Duodenal mucosa (tissue), 2 donors: ENCODE results near the gene CRADD.

ENCODE experiments used
- H3K27ac ChIP-seq: one replicate; pipeline ENCODE4 v1.7.0; 2013; ENCODE audit warnings: low read depth, low read length
- H3K27me3 ChIP-seq, 2 donors: one replicate each; pipeline ENCODE4 v1.7.0; 2013; ENCODE audit warnings: low read length in 2 of 2, control low read depth in 1 of 2; ENCODE audit not compliant: insufficient read depth in 2 of 2, control insufficient read depth in 1 of 2
- H3K36me3 ChIP-seq, 2 donors: one replicate each; pipeline ENCODE4 v1.7.0; 2013; ENCODE audit warnings: low read length in 2 of 2, control low read depth in 1 of 2; ENCODE audit not compliant: insufficient read depth in 2 of 2, control insufficient read depth in 1 of 2
- H3K4me1 ChIP-seq, 2 donors: one replicate each; pipeline ENCODE4 v1.7.0; 2013; ENCODE audit warnings: low read length in 2 of 2, control low read depth in 1 of 2; ENCODE audit not compliant: insufficient read depth in 2 of 2, control insufficient read depth in 1 of 2
- H3K4me3 ChIP-seq, 2 donors: one replicate each; pipeline ENCODE4 v1.7.0; 2013; ENCODE audit warnings: low read length in 2 of 2, low read depth in 1 of 2
- H3K9ac ChIP-seq, 2 donors: one replicate each; pipeline ENCODE4 v1.7.0; 2013; ENCODE audit warnings: low read length in 2 of 2, low read depth in 1 of 2
- H3K9me3 ChIP-seq, 2 donors: one replicate each; pipeline ENCODE4 v1.7.0; 2013; ENCODE audit warnings: low read length in 2 of 2, control low read depth in 1 of 2; ENCODE audit not compliant: control insufficient read depth in 1 of 2

The CRADD gene

GRCh38 chr12:93713060-93713459 lies 35.9 kb downstream of the CRADD start:
- Histone ChIP-seq H3K9me3 (peaks cover 10 to 14% of the 10 kb centered on the region in 2 donors), H3K27ac (no peak overlapping the region), H3K36me3 (no peaks in the 10 kb centered on the region), H3K4me1 (no peaks in the 10 kb centered on the region), H3K9ac (no peak overlapping the region), H3K4me3 (no peak overlapping the region), H3K27me3 (no peaks in the 10 kb centered on the region)

DNA sequence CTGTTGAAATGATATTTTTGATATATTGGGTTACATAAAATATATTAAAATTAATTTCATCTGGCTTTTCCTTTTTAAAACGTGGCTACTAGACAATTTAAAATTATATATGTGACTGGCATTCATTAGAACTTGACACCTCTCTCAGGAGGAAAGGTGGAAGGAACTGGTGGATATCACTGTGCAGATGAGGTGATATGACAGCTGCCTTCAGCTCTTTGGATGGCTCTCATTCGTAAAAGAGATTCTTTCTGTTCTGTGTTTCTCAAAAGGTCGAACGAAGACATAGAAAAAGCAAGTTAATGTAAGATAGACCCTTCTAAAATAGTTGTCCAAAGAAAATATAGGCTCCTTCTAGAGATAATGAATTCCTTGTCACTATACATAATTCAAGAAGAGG lies 36.6 kb downstream of the CRADD start:
- no peak overlapping the region for H3K4me3 ChIP-seq
- H3K27ac ChIP-seq: no peak overlapping the region
- no peaks in the 10 kb centered on the region for H3K36me3 ChIP-seq
- H3K4me1 ChIP-seq: no peaks in the 10 kb centered on the region
- no peak overlapping the region for H3K9ac ChIP-seq
- peaks cover 7 to 20% of the 10 kb centered on the region in 2 donors for H3K9me3 ChIP-seq
- no peaks in the 10 kb centered on the region for H3K27me3 ChIP-seq

DNA sequence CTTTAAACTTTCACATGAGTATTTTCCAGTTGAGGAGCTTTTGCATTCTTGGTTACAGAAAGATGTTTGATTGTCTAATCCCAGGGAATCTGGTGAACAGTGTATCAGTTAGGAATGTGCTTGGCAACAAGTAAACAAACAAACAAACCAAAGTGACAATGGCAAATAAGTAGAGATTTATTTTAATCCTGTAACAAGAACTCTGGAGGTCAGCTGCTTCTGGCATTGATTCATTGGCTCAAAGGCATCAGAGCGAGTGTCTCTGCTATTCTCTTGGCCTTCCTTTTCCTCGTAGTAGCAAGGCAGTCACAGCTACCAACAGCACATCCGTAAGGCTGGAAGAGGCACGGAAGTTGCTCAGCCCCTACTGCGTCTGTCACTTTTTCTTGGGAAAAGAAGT lies 37.2 kb downstream of the CRADD start:
- H3K36me3 ChIP-seq: no peaks in the 10 kb centered on the region
- H3K9me3 ChIP-seq: peaks cover 7 to 18% of the 10 kb centered on the region in 2 donors
- no peak overlapping the region for H3K4me3 ChIP-seq
- H3K27ac ChIP-seq: no peak overlapping the region
- H3K9ac ChIP-seq: no peak overlapping the region
- H3K27me3 ChIP-seq: no peaks in the 10 kb centered on the region
- no peaks in the 10 kb centered on the region for H3K4me1 ChIP-seq

DNA sequence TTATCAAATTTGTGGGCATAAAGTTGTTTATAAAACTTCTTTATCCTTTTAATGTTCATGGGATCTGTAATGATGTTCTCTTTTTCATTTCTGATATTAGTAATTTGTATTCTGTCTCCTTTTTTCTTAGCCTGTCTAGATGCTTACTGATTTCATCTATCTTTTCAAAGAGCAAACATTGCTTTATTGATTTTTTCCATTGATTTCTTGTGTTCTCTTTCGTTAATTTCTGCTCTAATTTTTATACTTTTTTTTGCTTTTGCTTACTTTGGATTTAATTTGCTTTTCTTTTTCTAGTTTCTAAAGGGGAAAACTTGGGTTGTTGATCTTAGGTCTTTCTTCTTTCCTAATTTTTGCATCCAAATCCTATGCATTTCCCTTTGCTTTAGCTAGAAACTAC lies 42.5 kb downstream of the CRADD start:
- H3K27me3 ChIP-seq: no peaks in the 10 kb centered on the region
- H3K4me3 ChIP-seq: no peak overlapping the region
- H3K9ac ChIP-seq: no peak overlapping the region
- H3K27ac ChIP-seq: no peak overlapping the region
- no peaks in the 10 kb centered on the region for H3K4me1 ChIP-seq
- H3K36me3 ChIP-seq: no peaks in the 10 kb centered on the region
- peaks cover 0 to 17% of the 10 kb centered on the region in 2 donors for H3K9me3 ChIP-seq

DNA sequence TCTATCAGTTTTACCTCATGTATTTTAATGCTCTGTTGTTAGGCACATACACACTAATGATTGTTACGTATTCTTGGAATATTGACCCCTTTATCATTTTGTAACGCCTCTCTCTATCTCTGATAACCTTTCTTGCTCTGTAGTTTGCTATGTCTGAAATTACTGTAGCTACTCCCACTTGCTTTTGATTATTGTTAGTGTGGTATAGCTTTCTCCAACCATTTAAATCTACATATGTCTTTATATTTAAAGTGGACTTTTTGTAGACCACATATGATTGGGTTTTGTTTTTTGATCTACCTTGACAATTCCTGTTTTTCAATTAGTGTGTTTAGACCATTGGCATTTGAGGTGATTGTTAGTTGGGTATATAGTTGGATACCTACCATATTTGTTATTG lies 43.4 kb downstream of the CRADD start:
- no peaks in the 10 kb centered on the region for H3K36me3 ChIP-seq
- H3K4me1 ChIP-seq: no peaks in the 10 kb centered on the region
- peaks cover 0 to 17% of the 10 kb centered on the region in 2 donors for H3K9me3 ChIP-seq
- no peak overlapping the region for H3K4me3 ChIP-seq
- no peak overlapping the region for H3K27ac ChIP-seq
- no peak overlapping the region for H3K9ac ChIP-seq
- no peaks in the 10 kb centered on the region for H3K27me3 ChIP-seq

DNA sequence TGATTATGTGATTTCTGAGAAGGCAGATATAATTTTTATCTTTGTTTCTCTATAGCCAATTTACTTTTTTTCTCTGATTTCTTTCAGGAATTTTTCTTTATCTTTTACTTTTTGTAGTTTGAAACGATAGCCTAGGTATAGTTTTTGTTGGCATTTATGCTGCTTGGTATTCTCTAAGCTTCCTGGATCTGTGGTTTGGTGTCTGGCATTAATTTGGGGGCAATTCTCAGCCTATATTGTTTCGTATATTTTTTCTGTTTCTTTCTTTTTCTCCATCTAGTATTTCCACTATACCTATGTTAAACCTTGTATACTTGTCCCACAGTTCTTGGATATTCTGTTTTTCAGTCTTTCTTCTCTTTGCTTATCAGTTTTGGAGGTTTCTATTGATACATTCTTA lies 45.0 kb downstream of the CRADD start:
- Histone ChIP-seq H3K4me1 (no peaks in the 10 kb centered on the region), H3K36me3 (no peaks in the 10 kb centered on the region), H3K4me3 (no peak overlapping the region), H3K9me3 (peaks cover 0 to 17% of the 10 kb centered on the region in 2 donors), H3K27ac (no peak overlapping the region), H3K27me3 (no peaks in the 10 kb centered on the region), H3K9ac (no peak overlapping the region)

- Histone ChIP-seq H3K27me3 (no peaks in the 10 kb centered on the region), H3K36me3 (no peaks in the 10 kb centered on the region), H3K9ac (no peak overlapping the region), H3K4me3 (no peak overlapping the region), H3K9me3 (peaks cover 0 to 13% of the 10 kb centered on the region in 2 donors), H3K27ac (no peak overlapping the region), H3K4me1 (peaks cover 0 to 7% of the 10 kb centered on the region in 2 donors)
Measured at GRCh38 chr12:93722835-93723567, 45.8 kb downstream of the CRADD start.

DNA sequence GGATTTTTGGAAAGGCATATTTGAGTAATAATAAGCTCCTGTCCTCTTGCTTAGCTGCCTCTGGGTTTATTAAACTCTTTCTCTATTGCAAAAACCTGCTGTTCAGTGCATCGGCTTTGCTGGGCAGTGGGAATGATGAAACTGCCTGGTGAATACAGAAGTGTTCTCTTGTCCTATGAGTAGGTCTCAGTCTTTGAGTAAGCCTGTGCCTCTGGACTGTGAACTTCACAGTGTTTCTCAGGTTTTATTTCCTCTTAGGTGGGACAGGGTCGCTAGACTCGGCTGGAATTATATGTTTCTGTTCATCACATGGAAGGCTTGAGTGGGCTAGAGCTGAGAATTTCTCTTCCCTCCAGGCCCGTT lies 46.4 kb downstream of the CRADD start:
- Histone ChIP-seq H3K27ac (no peak overlapping the region), H3K4me1 (peaks cover 0 to 7% of the 10 kb centered on the region in 2 donors), H3K9me3 (peaks cover 0 to 7% of the 10 kb centered on the region in 2 donors), H3K9ac (no peak overlapping the region), H3K36me3 (no peaks in the 10 kb centered on the region), H3K4me3 (no peak overlapping the region), H3K27me3 (no peaks in the 10 kb centered on the region)

GRCh38 chr12:93725531-93725930 lies 48.4 kb downstream of the CRADD start:
- no peak overlapping the region for H3K9ac ChIP-seq
- no peaks in the 10 kb centered on the region for H3K27me3 ChIP-seq
- H3K27ac ChIP-seq: no peak overlapping the region
- H3K9me3 ChIP-seq: peaks cover 0 to 2% of the 10 kb centered on the region in 2 donors
- no peaks in the 10 kb centered on the region for H3K36me3 ChIP-seq
- H3K4me1 ChIP-seq: peaks cover 0 to 7% of the 10 kb centered on the region in 2 donors
- no peak overlapping the region for H3K4me3 ChIP-seq

DNA sequence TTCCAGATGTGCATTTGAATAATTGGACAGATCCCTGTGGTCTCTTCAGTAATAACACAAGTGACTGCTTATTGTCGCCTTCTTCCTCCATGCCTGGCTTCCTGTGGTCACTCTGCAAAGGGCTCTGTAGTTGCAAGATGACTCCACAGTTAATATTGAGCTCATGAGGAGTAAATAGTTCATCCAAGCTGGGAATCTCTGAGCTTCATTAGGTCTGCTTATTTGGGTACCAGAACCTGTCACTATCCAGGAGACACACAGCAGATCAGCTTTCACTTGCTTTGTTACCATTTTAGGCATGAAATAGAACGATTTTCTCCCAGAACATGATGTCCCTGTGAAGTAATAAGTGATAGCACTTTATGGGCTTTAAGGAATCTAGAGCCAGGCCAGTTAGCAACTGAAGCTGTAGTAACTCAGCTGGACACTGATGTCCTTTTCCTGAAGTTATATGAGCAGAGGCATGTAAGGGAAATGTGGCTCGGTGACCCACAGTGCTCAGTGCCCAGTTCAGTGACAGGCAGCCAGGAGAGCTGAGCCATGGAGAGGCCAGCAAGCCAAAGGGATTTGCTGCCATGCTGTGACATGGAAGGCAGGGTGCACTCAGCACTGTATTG lies 50.1 kb downstream of the CRADD start:
- Histone ChIP-seq H3K4me1 (peaks cover 0 to 7% of the 10 kb centered on the region in 2 donors), H3K36me3 (no peaks in the 10 kb centered on the region), H3K4me3 (no peak overlapping the region), H3K9ac (no peak overlapping the region), H3K9me3 (no peaks in the 10 kb centered on the region), H3K27ac (no peak overlapping the region), H3K27me3 (no peaks in the 10 kb centered on the region)
